ENCODE data around the gene CDX1. TPM values are rescaled to one million over a fixed set of nuclear protein-coding genes. Genes with fewer than 3 reads are reported as not detected.

CDX1 gene
- total and polyA plus RNA-seq, 2 of the 8 experiments (the other 6 are each of a cell fraction or from before 2014, with no cell fraction given) = not detected

DNA sequence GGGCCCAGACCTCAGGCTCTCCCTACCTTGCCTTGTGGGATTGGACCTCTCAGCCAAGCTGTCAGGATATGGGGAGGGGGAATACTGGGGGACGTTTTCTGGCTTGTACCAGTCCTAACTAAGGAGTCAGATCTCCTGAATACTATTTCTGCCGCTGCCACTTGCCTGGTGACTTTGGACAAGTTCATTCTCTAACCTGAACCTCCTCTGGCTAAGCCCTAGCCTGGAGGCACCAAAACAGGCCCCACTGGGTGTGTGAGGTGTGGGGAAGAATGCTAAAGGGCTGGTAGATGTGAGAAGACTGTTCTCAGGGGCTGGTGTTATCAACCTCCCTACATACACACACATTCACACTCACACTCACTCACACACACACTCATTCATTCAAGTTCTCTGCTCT lies 24.4 kb downstream of the CDX1 start:
- Histone ChIP-seq H3K23me2 (ENCODE audit: low read depth, low read length) (peaks cover 6% of the 10 kb centered on the region; the same call in 1 of the 2 replicates), H2BK5ac (ENCODE audit: low read depth, low read length) (no peak overlapping the region), H3K9ac (replicated peaks in 1 of 4; ENCODE audit: extremely low read depth in 1 of 4, low read depth in 3 of 4, low read length in 3 of 4) (no peak overlapping the region), H3K23ac (ENCODE audit: insufficient read length) (no peak overlapping the region), H2BK12ac (ENCODE audit: low read depth, low read length) (no peak overlapping the region), H4K8ac (ENCODE audit: extremely low read depth, insufficient read depth, low read length) (no peak overlapping the region), H4K20me1 (replicated peaks in 1 of 2; ENCODE audit: control insufficient read depth in 1 of 2, insufficient read depth in 2 of 2, low read length in 2 of 2) (peaks cover 1 to 3% of the 10 kb centered on the region in 2 experiments), H3K27ac (ENCODE audit: low read depth, low read length) (no peak overlapping the region), H3K18ac (ENCODE audit: extremely low read depth, low read length) (no peak overlapping the region), H3K4me1 (replicated peaks in 1 of 4; ENCODE audit: control insufficient read depth in 3 of 4, insufficient read depth in 4 of 4, low read length in 3 of 4) (peaks cover 1 to 19% (median 6%) of the 10 kb centered on the region in 4 experiments), H2AK5ac (ENCODE audit: low read depth, low read length) (no peak overlapping the region), H3K4me3 (ENCODE audit: extremely low read depth in 1 of 4, insufficient read depth in 2 of 4, low read depth in 3 of 4, low read length in 4 of 4) (peak overlapping the region in 1 of 4 experiments; percentile 61; a peak in 2 of 8 replicates), H3K14ac (ENCODE audit: insufficient read length) (no peak overlapping the region), H2BK15ac (ENCODE audit: low read length) (no peak overlapping the region), H3K79me1 (ENCODE audit: low read depth, low read length) (no peaks in the 10 kb centered on the region), H3K79me2 (ENCODE audit: control insufficient read depth in 1 of 2, insufficient read depth in 2 of 2, low read length in 2 of 2) (no peaks in the 10 kb centered on the region), H3K56ac (replicated peaks; ENCODE audit: insufficient read length, low read depth, low read length) (no peak overlapping the region), H3K4ac (replicated peaks; ENCODE audit: insufficient read length, low read depth, low read length) (no peak overlapping the region), H4K91ac (replicated peaks; ENCODE audit: insufficient read length, low read length) (no peak overlapping the region), H3K9me3 (ENCODE audit: insufficient read depth in 2 of 2, low read depth in 1 of 2, low read length in 1 of 2) (no peaks in the 10 kb centered on the region), H3K36me3 (ENCODE audit: control insufficient read depth in 2 of 4, insufficient read depth in 4 of 4, low read length in 3 of 4) (no peaks in the 10 kb centered on the region), H2AFZ (ENCODE audit: low read length) (no peak overlapping the region), H3K27me3 (replicated peaks in 1 of 4; ENCODE audit: control insufficient read depth in 3 of 4, extremely low read depth in 1 of 4, insufficient read depth in 3 of 4, low read length in 3 of 4) (peaks cover 29 to 62% (median 58%) of the 10 kb centered on the region in 4 experiments), H3K4me2 (ENCODE audit: insufficient read depth in 1 of 2, low read depth in 2 of 2, low read length in 2 of 2) (peak overlapping the region; percentile 78 to 87; a peak in 3 of 4 replicates), H2BK20ac (ENCODE audit: low read length) (no peak overlapping the region), H4K5ac (ENCODE audit: insufficient read length, low read depth, low read length) (no peak overlapping the region), H2BK120ac (replicated peaks; ENCODE audit: low read depth, low read length) (no peak overlapping the region)
- CTCF ChIA-PET (ENCODE audit: partially characterized antibody) = interaction anchor here (1.0 to 23.7 kb wide), 9 partner anchors 9 to 142 kb away, joined by 3 to 302 read pairs (median 5); no protein-coding TSS in a partner anchor
- POLR2A ChIA-PET (ENCODE audit: partially characterized antibody) = no interaction called here
- no peak for DNase-seq (ENCODE audit: low read depth in 1 of 2, low spot score in 2 of 2)
- 28% methylated on average over 2 of the region's 2 CpGs; no CpG with 5 or more reads in 1 of the 2 experiments for WGBS, 2 experiments (ENCODE audit: extremely low coverage in 1 of 2, insufficient coverage in 1 of 2, insufficient read length in 1 of 2, insufficient replicate concordance in 2 of 2, low coverage in 1 of 2, low lambda C conversion rate in 2 of 2, missing lambda C conversion rate in 1 of 2)
- TF ChIP-seq SRF (IDR thresholded peaks at IDR 0.05; ENCODE audit: low read depth, low read length) (no peak), SP4 (IDR thresholded peaks at IDR 0.05; ENCODE audit: low read length) (no peak)
- FAIRE-seq = no peak

All from H1 (cell line).